H9 (cell line): ENCODE measurements around the gene KCNIP1. TPM values are rescaled to one million over a fixed set of nuclear protein-coding genes. Genes with fewer than 3 reads are reported as not detected.

ENCODE experiments used
- DNase-seq: peaks from one replicate; pipeline ENCODE4 v3.0.0-alpha.2; 2017
- H2AFZ ChIP-seq: one replicate; pipeline ENCODE4 v1.6.1; 2013; ENCODE audit warnings: mild to moderate bottlenecking, low read length, control low read depth, moderate library complexity
- H2AK5ac ChIP-seq: 2 replicates; pipeline ENCODE4 v1.6.1; 2013; ENCODE audit warnings: low read length, control low read depth, mixed read lengths; ENCODE audit not compliant: insufficient read length
- H2BK120ac ChIP-seq: one replicate; pipeline ENCODE4 v1.6.1; 2013; ENCODE audit warnings: low read depth, mild to moderate bottlenecking, low read length, control low read depth, inconsistent platforms; ENCODE audit not compliant: poor library complexity, severe bottlenecking
- H2BK12ac ChIP-seq: 2 replicates; pipeline ENCODE4 v1.6.1; 2013; ENCODE audit warnings: low read length, control low read depth, mixed read lengths, low read depth; ENCODE audit not compliant: insufficient read length
- H2BK15ac ChIP-seq: 2 replicates; pipeline ENCODE4 v1.6.1; 2013; ENCODE audit warnings: low read depth, low read length, control low read depth
- H2BK20ac ChIP-seq: one replicate; pipeline ENCODE4 v1.6.1; 2013; ENCODE audit warnings: low read depth, mild to moderate bottlenecking, low read length, control low read depth, inconsistent platforms; ENCODE audit not compliant: poor library complexity, severe bottlenecking
- H2BK5ac ChIP-seq: 2 replicates; pipeline ENCODE4 v1.6.1; 2013; ENCODE audit warnings: low read length, control low read depth, mixed read lengths; ENCODE audit not compliant: insufficient read length
- H3K14ac ChIP-seq: 2 replicates; pipeline ENCODE4 v1.6.1; 2013; ENCODE audit warnings: low read length, control low read depth; ENCODE audit not compliant: insufficient read depth
- H3K18ac ChIP-seq: 2 replicates; pipeline ENCODE4 v1.6.1; 2013; ENCODE audit warnings: low read depth, mild to moderate bottlenecking, mixed read lengths, low read length, control low read depth; ENCODE audit not compliant: insufficient read length
- H3K23ac ChIP-seq: 2 replicates; pipeline ENCODE4 v1.6.1; 2013; ENCODE audit warnings: low read length, control low read depth, mixed read lengths, low read depth; ENCODE audit not compliant: insufficient read length
- H3K23me2 ChIP-seq: 2 replicates; pipeline ENCODE4 v1.6.1; 2013; ENCODE audit warnings: low read depth, mild to moderate bottlenecking, mixed read lengths, low read length, control low read depth; ENCODE audit not compliant: insufficient read length, poor library complexity, severe bottlenecking
- H3K27ac ChIP-seq: 2 replicates; pipeline ENCODE4 v1.5.1; 2013; ENCODE audit warnings: low read length, control low read depth, mixed read lengths, low read depth; ENCODE audit not compliant: insufficient read length
- H3K27me3 ChIP-seq: 2 replicates; pipeline ENCODE4 v1.6.1; 2013; ENCODE audit warnings: low read length, control low read depth, inconsistent platforms; ENCODE audit not compliant: insufficient read depth
- H3K4ac ChIP-seq: 2 replicates; pipeline ENCODE4 v1.6.1; 2013; ENCODE audit warnings: low read depth, mild to moderate bottlenecking, control low read depth, inconsistent platforms, low read length, moderate library complexity
- H3K4me1 ChIP-seq: 2 replicates; pipeline ENCODE4 v1.6.1; 2013; ENCODE audit warnings: low read length, control low read depth, inconsistent platforms; ENCODE audit not compliant: insufficient read depth
- H3K4me2 ChIP-seq: 2 replicates; pipeline ENCODE4 v1.6.1; 2013; ENCODE audit warnings: low read length, control low read depth, mixed read lengths; ENCODE audit not compliant: insufficient read length, insufficient read depth
- H3K56ac ChIP-seq: 2 replicates; pipeline ENCODE4 v1.6.1; 2013; ENCODE audit warnings: low read depth, mild to moderate bottlenecking, mixed read lengths, low read length, control low read depth; ENCODE audit not compliant: insufficient read length
- H3K79me1 ChIP-seq: 2 replicates; pipeline ENCODE4 v1.6.1; 2013; ENCODE audit warnings: low read depth, mild to moderate bottlenecking, moderate library complexity, low read length, control low read depth, inconsistent platforms; ENCODE audit not compliant: insufficient read depth, poor library complexity, severe bottlenecking
- H3K79me2 ChIP-seq: 2 replicates; pipeline ENCODE4 v1.6.1; 2013; ENCODE audit warnings: low read length, control low read depth, inconsistent platforms; ENCODE audit not compliant: insufficient read depth
- H3K9ac ChIP-seq: 2 replicates; pipeline ENCODE4 v1.6.1; 2013; ENCODE audit warnings: low read length, control low read depth, mixed read lengths; ENCODE audit not compliant: insufficient read length; ENCODE audit errors: extremely low read depth
- H3K9me3 ChIP-seq: one replicate; pipeline ENCODE4 v1.6.1; 2013; ENCODE audit warnings: low read depth, low read length, inconsistent platforms; ENCODE audit not compliant: control insufficient read depth
- H3T11ph ChIP-seq: one replicate; pipeline ENCODE4 v1.6.1; 2013; ENCODE audit warnings: mild to moderate bottlenecking, low read length, control low read depth, inconsistent platforms
- H4K20me1 ChIP-seq: one replicate; pipeline ENCODE4 v1.6.1; 2013; ENCODE audit not compliant: control insufficient read depth, insufficient read length, insufficient read depth
- H4K5ac ChIP-seq: 2 replicates; pipeline ENCODE4 v1.6.1; 2013; ENCODE audit warnings: low read depth, mild to moderate bottlenecking, mixed read lengths, low read length, control low read depth; ENCODE audit not compliant: insufficient read length
- H4K8ac ChIP-seq: replicated peaks from 2 replicates; pipeline ENCODE4 v1.6.1; 2013; ENCODE audit warnings: low read length, control low read depth, mixed read lengths, low read depth; ENCODE audit not compliant: insufficient read length
- H4K91ac ChIP-seq: 2 replicates; pipeline ENCODE4 v1.6.1; 2013; ENCODE audit warnings: low read depth, mild to moderate bottlenecking, moderate library complexity, mixed read lengths, low read length, control low read depth; ENCODE audit not compliant: insufficient read length
- H3K27ac Mint-ChIP-seq, 3 experiments: 2 replicates in 2 of 3; 3 replicates in 1 of 3; pipeline ENCODE4 v1.8.0; 2020 to 2021; ENCODE audit warnings: mixed read lengths in 3 of 3, mild to moderate bottlenecking in 1 of 3, moderate library complexity in 1 of 3
- H3K27me3 Mint-ChIP-seq: 2 replicates; pipeline ENCODE4 v1.8.0; 2021; ENCODE audit warnings: low read depth, mild to moderate bottlenecking, moderate library complexity, mixed read lengths
- H3K36me3 Mint-ChIP-seq, 3 experiments: 2 replicates in 2 of 3; 3 replicates in 1 of 3; pipeline ENCODE4 v1.8.0; 2020 to 2021; ENCODE audit warnings: low read depth in 3 of 3, mixed read lengths in 3 of 3; ENCODE audit not compliant: insufficient read depth in 1 of 3
- H3K4me1 Mint-ChIP-seq, 2 experiments: 2 replicates each; pipeline ENCODE4 v1.8.0; 2020; ENCODE audit warnings: mixed read lengths in 2 of 2
- H3K4me3 Mint-ChIP-seq, 2 experiments: 2 replicates in 1 of 2; 3 replicates in 1 of 2; pipeline ENCODE4 v1.8.0; 2020 to 2021; ENCODE audit warnings: mild to moderate bottlenecking in 2 of 2, mixed read lengths in 2 of 2, moderate library complexity in 1 of 2
- H3K9me3 Mint-ChIP-seq, 2 experiments: 2 replicates in 1 of 2; 3 replicates in 1 of 2; pipeline ENCODE4 v1.8.0; 2020; ENCODE audit warnings: mild to moderate bottlenecking in 2 of 2, mixed read lengths in 2 of 2, moderate library complexity in 1 of 2
- CTCF ChIP-seq: fragments of 200-600 bp; sonication (generic); conservative IDR thresholded peaks from 3 replicates; pipeline ENCODE4 v1.8.0; 2021; ENCODE audit warnings: antibody characterized with exemption, mild to moderate bottlenecking
- WGBS: extraction: QIAGEN DNeasy Blood & Tissue Kit; methylation state at CpG from one replicate; pipeline ENCODE4 v1.1.7; 2013; ENCODE audit warnings: missing lambda C conversion rate, low lambda C conversion rate, mixed read lengths; ENCODE audit not compliant: insufficient read length; ENCODE audit errors: extremely low coverage; 5-methylcytosine and 5-hydroxymethylcytosine counted together
- total RNA-seq: library from RNA; stranded (reverse); gene quantifications from 2 replicates; pipeline ENCODE4 v1.2.1, GENCODE V29; 2021

The KCNIP1 gene
- total RNA-seq, 1 experiment from 2014 or later, result 0.63 TPM

GRCh38 chr5:170719551-170719950 lies 215.7 kb downstream of the KCNIP1 start:
- no peak overlapping the region for H2AK5ac ChIP-seq
- H3K4me1 ChIP-seq, result no peaks in the 10 kb centered on the region
- WGBS, result no CpG with 5 or more reads among the region's 3 CpGs
- no peak overlapping the region for H3K56ac ChIP-seq
- Mint-ChIP-seq H3K4me1 (no peaks in the 10 kb centered on the region), H3K9me3 (peaks cover 6 to 7% of the 10 kb centered on the region in 2 experiments; a peak in 4 of 5 replicates), H3K36me3 (peaks cover 0 to 6% (median 5%) of the 10 kb centered on the region in 3 experiments; a peak in 4 of 7 replicates), H3K27ac (no peak overlapping the region), H3K4me3 (no peak overlapping the region), H3K27me3 (peaks cover 5% of the 10 kb centered on the region)
- no peak overlapping the region for H2BK20ac ChIP-seq
- H3K4ac ChIP-seq, result no peak overlapping the region
- H3K14ac ChIP-seq, result no peak overlapping the region
- H3K79me1 ChIP-seq, result no peaks in the 10 kb centered on the region
- no peaks in the 10 kb centered on the region for H4K20me1 ChIP-seq
- H3K9me3 ChIP-seq, result no peaks in the 10 kb centered on the region
- no peak overlapping the region for H4K8ac ChIP-seq
- H4K91ac ChIP-seq, result no peak overlapping the region
- H3K23ac ChIP-seq, result no peak overlapping the region
- H4K5ac ChIP-seq, result no peak overlapping the region
- no peaks in the 10 kb centered on the region for H3K23me2 ChIP-seq
- H2BK120ac ChIP-seq, result no peak overlapping the region
- H3K27ac ChIP-seq, result no peak overlapping the region
- H3K27me3 ChIP-seq, result no peaks in the 10 kb centered on the region
- no peak for DNase-seq
- H3K9ac ChIP-seq, result no peak overlapping the region
- H2AFZ ChIP-seq, result no peak overlapping the region
- H3T11ph ChIP-seq, result no peak overlapping the region
- H2BK5ac ChIP-seq, result no peak overlapping the region
- no peak overlapping the region for H2BK15ac ChIP-seq
- H2BK12ac ChIP-seq, result no peak overlapping the region
- no peaks in the 10 kb centered on the region for H3K79me2 ChIP-seq
- H3K18ac ChIP-seq, result no peak overlapping the region
- H3K4me2 ChIP-seq, result no peak overlapping the region
- no peak for TF ChIP-seq CTCF
